HepG2 (cell line): ENCODE data around the gene USP24. TPM values are rescaled to one million over a fixed set of nuclear protein-coding genes. Genes with fewer than 3 reads are reported as not detected.

Experiments
- ATAC-seq: fragments of 200-7000 bp; cut with Tn5 transposase; 3 replicates; pipeline ENCODE4 v1.9.1; 2020; ENCODE audit warnings: mild to moderate bottlenecking, moderate library complexity
- BruUV-seq: library from RNA; stranded (reverse); fragments of 400-500 nt; replicated peaks from 2 replicates; lab custom pipeline; 2021; lab: Mats Ljungman, UMichigan
- CTCF ChIA-PET: fragments of 300-600 bp; formaldehyde crosslinking; extraction: SDS; loops from one replicate; lab custom pipeline; 2021; ENCODE audit warnings: low total read pairs, inconsistent platforms, low intra/inter-chr PET ratio; lab: Yijun Ruan, JAX
- POLR2A ChIA-PET: fragments of 350-600 bp; sonication (Branson Sonifier 250); formaldehyde crosslinking; loops from one replicate; lab custom pipeline; 2020; ENCODE audit warnings: antibody characterized with exemption, inconsistent platforms; lab: Yijun Ruan, JAX
- DNase-seq: peaks from one replicate; pipeline ENCODE4 v3.0.0-alpha.2; 2015; ENCODE audit warnings: low spot score
- FAIRE-seq: peaks from 3 replicates; lab custom pipeline; 2011; peaks lifted over from hg19 to GRCh38; lab: Jason Lieb, UNC
- H2AFZ ChIP-seq: one replicate; pipeline ENCODE4 v1.6.1; 2011; ENCODE audit warnings: low read length, inconsistent platforms
- H3K27ac ChIP-seq: fragments of 300-600 bp; 3 replicates; pipeline ENCODE4 v1.8.0; 2011; ENCODE audit warnings: mixed run types, mild to moderate bottlenecking, mixed read lengths, low read length, inconsistent platforms; ENCODE audit not compliant: insufficient read depth; ENCODE audit errors: extremely low read length
- H3K27me3 ChIP-seq, 2 experiments: fragments of 200-600 bp in 1 of 2; 2 replicates in 1 of 2; 3 replicates in 1 of 2; pipeline versions ENCODE4 v1.6.0 to v1.8.0; 2011; ENCODE audit warnings: low read length in 2 of 2, mild to moderate bottlenecking in 2 of 2, moderate library complexity in 2 of 2, inconsistent platforms in 1 of 2; ENCODE audit not compliant: insufficient read depth in 2 of 2, control insufficient read depth in 1 of 2
- H3K36me3 ChIP-seq, 2 experiments: fragments of 200-600 bp in 1 of 2; replicated peaks in 1 of 2; 2 replicates in 1 of 2; 3 replicates in 1 of 2; pipeline versions ENCODE4 v1.5.1 to v1.8.0; 2011; ENCODE audit warnings: low read length in 2 of 2, inconsistent platforms in 1 of 2; ENCODE audit not compliant: insufficient read depth in 2 of 2, control insufficient read depth in 1 of 2
- H3K4me1 ChIP-seq: 2 replicates; pipeline ENCODE4 v1.5.1; 2012; ENCODE audit warnings: low read length, inconsistent platforms; ENCODE audit not compliant: insufficient read depth
- H3K4me2 ChIP-seq: 2 replicates; pipeline ENCODE4 v1.6.0; 2011; ENCODE audit warnings: low read depth, low read length, inconsistent platforms
- H3K4me3 ChIP-seq, 3 experiments: fragments of 200-600 bp in 1 of 3; sonication (generic), shearing (Covaris generic) in 1 of 3; replicated peaks in 1 of 3; 2 replicates each; pipeline ENCODE4 v1.5.1; 2011 to 2016; ENCODE audit warnings: low read length in 3 of 3, inconsistent platforms in 2 of 3, low read depth in 2 of 3, mild to moderate bottlenecking in 2 of 3, control low read depth in 1 of 3, mixed read lengths in 1 of 3; ENCODE audit not compliant: insufficient read depth in 1 of 3
- H3K79me2 ChIP-seq: one replicate; pipeline ENCODE4 v1.6.1; 2011; ENCODE audit warnings: low read length, inconsistent platforms; ENCODE audit not compliant: insufficient read depth
- H3K9ac ChIP-seq: 2 replicates; pipeline ENCODE4 v1.6.0; 2011; ENCODE audit warnings: mild to moderate bottlenecking, low read depth, low read length, inconsistent platforms; ENCODE audit not compliant: insufficient read depth
- H3K9me3 ChIP-seq: 2 replicates; pipeline ENCODE4 v1.5.1; 2012; ENCODE audit warnings: mild to moderate bottlenecking, low read length
- H4K20me1 ChIP-seq: 2 replicates; pipeline ENCODE4 v1.6.0; 2011; ENCODE audit warnings: inconsistent platforms, mild to moderate bottlenecking, low read length, moderate library complexity; ENCODE audit not compliant: insufficient read depth
- CAMTA2 ChIP-seq: sonication (generic); formaldehyde crosslinking; IDR thresholded peaks from 2 replicates; pipeline ENCODE4 v1.4.0; 2020; ENCODE audit warnings: mild to moderate bottlenecking, missing genetic modification reagents, borderline replicate concordance
- CBX1 ChIP-seq: IDR thresholded peaks from one replicate; pipeline ENCODE4 v1.6.1; 2016; ENCODE audit warnings: antibody characterized with exemption, low read depth
- FOSL1 ChIP-seq: sonication (generic); formaldehyde crosslinking; IDR thresholded peaks from 2 replicates; pipeline ENCODE4 v1.9.0; 2021; ENCODE audit warnings: missing genetic modification reagents, borderline replicate concordance
- FOXA1 ChIP-seq, 2 experiments: fragments of 450-650 bp in 1 of 2; sonication (generic) in 1 of 2; formaldehyde crosslinking in 1 of 2; IDR thresholded peaks; 2 replicates each; pipeline versions ENCODE4 v1.4.0 to v1.6.1; 2016 to 2020; ENCODE audit warnings: missing genetic modification reagents in 1 of 2
- FOXO1 ChIP-seq: sonication (generic); formaldehyde crosslinking; IDR thresholded peaks from 2 replicates; pipeline ENCODE4 v1.4.0; 2020; ENCODE audit warnings: missing genetic modification reagents
- HOXA3 ChIP-seq: sonication (generic); formaldehyde crosslinking; IDR thresholded peaks from 2 replicates; pipeline ENCODE4 v1.5.0; 2020; ENCODE audit warnings: missing genetic modification reagents
- KLF15 ChIP-seq: sonication (generic); formaldehyde crosslinking; IDR thresholded peaks from 2 replicates; pipeline ENCODE4 v1.8.1; 2023; ENCODE audit warnings: borderline replicate concordance, mild to moderate bottlenecking, inconsistent platforms, missing genetic modification reagents, mixed read lengths
- MTA3 ChIP-seq: sonication (generic); formaldehyde crosslinking; IDR thresholded peaks from 2 replicates; pipeline ENCODE4 v1.4.0; 2020; ENCODE audit warnings: missing genetic modification reagents
- NFE2L2 ChIP-seq: fragments of 150-350 bp; IDR thresholded peaks from 2 replicates; pipeline ENCODE4 v1.6.1; 2014; ENCODE audit warnings: low read length
- RCOR2 ChIP-seq: IDR thresholded peaks from 2 replicates; pipeline ENCODE4 v1.6.1; 2016; ENCODE audit warnings: missing biosample characterization, missing genetic modification reagents
- TEAD2 ChIP-seq: sonication (generic); formaldehyde crosslinking; IDR thresholded peaks from 2 replicates; pipeline ENCODE4 v1.9.0; 2021; ENCODE audit warnings: missing genetic modification reagents
- ZNF224 ChIP-seq: sonication (generic); formaldehyde crosslinking; IDR thresholded peaks from 2 replicates; pipeline ENCODE4 v1.5.0; 2020; ENCODE audit warnings: mild to moderate bottlenecking, missing genetic modification reagents
- ZNF260 ChIP-seq: sonication (generic); formaldehyde crosslinking; IDR thresholded peaks from 2 replicates; pipeline ENCODE4 v1.4.0; 2020; ENCODE audit warnings: missing genetic modification reagents, low read depth, mild to moderate bottlenecking, borderline replicate concordance
- ZNF264 ChIP-seq: sonication (generic); formaldehyde crosslinking; IDR thresholded peaks from 2 replicates; pipeline ENCODE4 v1.4.0; 2020; ENCODE audit warnings: missing genetic modification reagents
- ZNF331 ChIP-seq: sonication (generic); formaldehyde crosslinking; IDR thresholded peaks from 2 replicates; pipeline ENCODE4 v1.4.0; 2020; ENCODE audit warnings: missing genetic modification reagents
- ZNF333 ChIP-seq: sonication (generic); formaldehyde crosslinking; IDR thresholded peaks from 2 replicates; pipeline ENCODE4 v1.4.0; 2020; ENCODE audit warnings: mild to moderate bottlenecking, missing genetic modification reagents, borderline replicate concordance
- ZNF557 ChIP-seq: sonication (generic); formaldehyde crosslinking; IDR thresholded peaks from 2 replicates; pipeline ENCODE4 v1.4.0; 2020; ENCODE audit warnings: missing genetic modification reagents
- ZNF567 ChIP-seq: sonication (generic); formaldehyde crosslinking; IDR thresholded peaks from 2 replicates; pipeline ENCODE4 v1.8.1; 2023; ENCODE audit warnings: mild to moderate bottlenecking, missing genetic modification reagents, borderline replicate concordance
- ZNF891 ChIP-seq: sonication (generic); formaldehyde crosslinking; IDR thresholded peaks from 2 replicates; pipeline ENCODE4 v1.5.0; 2020; ENCODE audit warnings: mild to moderate bottlenecking, missing genetic modification reagents
- WGBS: methylation state at CpG from one replicate; pipeline ENCODE4 v1.1.6; 2017; ENCODE audit warnings: low lambda C conversion rate; 5-methylcytosine and 5-hydroxymethylcytosine counted together
- in situ Hi-C: cut with HindIII; loops from 2 replicates; pipeline ENCODE4 v1.10.0; 2017; ENCODE audit warnings: low pct_unique_long_range_greater_than_20kb; ENCODE audit not compliant: extremely low pct_ligation_motif_present
- intact Hi-C: fragments of 100-400 bp; cut with micrococcal nuclease; formaldehyde crosslinking; loops from one replicate; pipeline ENCODE4 v1.10.0; 2022; ENCODE audit not compliant: unreplicated experiment
- polyA plus RNA-seq, 8 experiments: library from polyadenylated mRNA; depleted of rRNA in 3 of 8; stranded (reverse) in 7 of 8; unstranded in 1 of 8; fragments of >200 nt; fragmentation: Illumina TruSeq in 4 of 8; extraction: Trizol in 4 of 8; gene quantifications; 2 replicates each; pipeline versions ENCODE4 v1.2.1 to v1.2.3, GENCODE V29; 2011 to 2016; ENCODE audit warnings: low read depth in 4 of 8, missing spikeins in 1 of 8, mixed read lengths in 1 of 8; ENCODE audit not compliant: insufficient read depth in 1 of 8
- total RNA-seq, 5 experiments: library from RNA; depleted of rRNA; stranded (reverse); fragments of >200 nt; fragmentation: Illumina TruSeq; extraction: Trizol; gene quantifications; 2 replicates each; pipeline ENCODE4 v1.2.3, GENCODE V29; 2016; ENCODE audit warnings: low read depth in 1 of 5
- TF ChIP-seq, protein P1 (sequence below): sonication (generic); formaldehyde crosslinking; IDR thresholded peaks from 2 replicates; pipeline ENCODE4 v1.5.0; 2020; ENCODE audit warnings: missing genetic modification reagents
- TF ChIP-seq, protein P2 (sequence below): conservative IDR thresholded peaks from 2 replicates; pipeline ENCODE4 v1.6.1; 2018; ENCODE audit warnings: missing genetic modification reagents

The USP24 gene
- total and polyA plus RNA-seq, 2 of the 13 experiments (the other 11 are each of a cell fraction or from before 2014, with no cell fraction given), result 18.8 to 47.6 TPM

DNA sequence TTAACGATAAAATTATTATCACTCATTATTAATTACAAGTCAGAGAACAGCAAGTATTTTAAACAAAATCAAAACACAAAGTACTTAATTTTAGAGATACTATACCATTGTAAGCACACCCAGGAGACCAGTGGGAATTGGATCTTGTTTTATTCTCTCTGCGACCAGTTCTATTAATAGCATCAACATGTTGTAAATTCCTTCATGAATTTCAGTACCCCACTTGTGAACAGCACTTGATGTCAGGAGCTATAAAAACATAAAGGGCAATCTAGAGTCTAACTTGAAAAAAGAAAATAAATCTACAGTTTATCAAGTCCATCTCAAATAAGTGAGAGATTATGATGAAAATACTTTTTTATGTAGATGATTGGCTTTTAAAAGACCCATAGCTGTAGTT, 42.9 kb downstream of the USP24 start:
- H2AFZ ChIP-seq, result no peak overlapping the region
- WGBS, result 97% methylated on average over 2 of the region's 2 CpGs
- no peak overlapping the region for H3K4me3 ChIP-seq
- in situ Hi-C loops (no loop called here), intact Hi-C loops (no loop called here)
- H3K9me3 ChIP-seq, result no peaks in the 10 kb centered on the region
- ATAC-seq (no peak), DNase-seq (no peak), FAIRE-seq (no peak)
- H3K4me1 ChIP-seq, result no peaks in the 10 kb centered on the region
- H3K36me3 ChIP-seq, result peaks cover 14 to 52% of the 10 kb centered on the region in 2 experiments
- no peaks in the 10 kb centered on the region for H4K20me1 ChIP-seq
- TF ChIP-seq, protein P1, sequence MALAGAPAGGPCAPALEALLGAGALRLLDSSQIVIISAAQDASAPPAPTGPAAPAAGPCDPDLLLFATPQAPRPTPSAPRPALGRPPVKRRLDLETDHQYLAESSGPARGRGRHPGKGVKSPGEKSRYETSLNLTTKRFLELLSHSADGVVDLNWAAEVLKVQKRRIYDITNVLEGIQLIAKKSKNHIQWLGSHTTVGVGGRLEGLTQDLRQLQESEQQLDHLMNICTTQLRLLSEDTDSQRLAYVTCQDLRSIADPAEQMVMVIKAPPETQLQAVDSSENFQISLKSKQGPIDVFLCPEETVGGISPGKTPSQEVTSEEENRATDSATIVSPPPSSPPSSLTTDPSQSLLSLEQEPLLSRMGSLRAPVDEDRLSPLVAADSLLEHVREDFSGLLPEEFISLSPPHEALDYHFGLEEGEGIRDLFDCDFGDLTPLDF (CRISPR knock-in tag), result no peak
- TF ChIP-seq HOXA3 (CRISPR knock-in tag), result no peak
- no peak for TF ChIP-seq NFE2L2
- no peak for TF ChIP-seq CBX1
- no peak for TF ChIP-seq FOXO1 (CRISPR knock-in tag)
- TF ChIP-seq RCOR2 (CRISPR knock-in tag), result no peak
- no peak overlapping the region for H3K9ac ChIP-seq
- no peak overlapping the region for H3K4me2 ChIP-seq
- H3K79me2 ChIP-seq, result no peaks in the 10 kb centered on the region
- BruUV-seq, result no TSS peak
- CTCF ChIA-PET, result no interaction called here
- POLR2A ChIA-PET, result no interaction called here
- H3K27me3 ChIP-seq, result no peaks in the 10 kb centered on the region
- H3K27ac ChIP-seq, result no peak overlapping the region

DNA sequence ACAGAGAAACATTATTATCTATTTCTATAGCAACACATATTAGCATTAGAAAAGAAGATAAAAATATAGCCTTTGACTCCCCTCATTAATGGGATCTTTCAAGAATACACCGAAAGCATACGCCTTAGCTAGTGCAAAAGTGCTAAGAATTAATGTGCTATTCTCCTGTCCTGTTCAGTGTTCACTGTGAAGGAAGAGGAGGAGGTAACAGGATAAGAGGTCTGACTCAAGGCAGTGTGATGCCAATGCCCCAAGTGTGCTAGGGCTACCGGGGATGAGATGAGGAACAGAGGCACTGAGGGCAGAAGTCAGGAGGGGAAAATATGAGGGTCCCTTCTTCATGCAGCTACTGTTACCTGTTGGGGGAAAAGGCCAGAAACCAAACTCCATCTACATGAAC, 43.5 kb downstream of the USP24 start:
- no peak overlapping the region for H3K9ac ChIP-seq
- POLR2A ChIA-PET, result no interaction called here
- in situ Hi-C loops (no loop called here), intact Hi-C loops (no loop called here)
- BruUV-seq, result no TSS peak
- H3K27ac ChIP-seq, result no peak overlapping the region
- H3K9me3 ChIP-seq, result no peaks in the 10 kb centered on the region
- H3K36me3 ChIP-seq, result peaks cover 13 to 51% of the 10 kb centered on the region in 2 experiments
- ATAC-seq (no peak), FAIRE-seq (no peak), DNase-seq (no peak)
- no peaks in the 10 kb centered on the region for H3K79me2 ChIP-seq
- CTCF ChIA-PET, result no interaction called here
- H3K4me3 ChIP-seq, result no peak overlapping the region
- H2AFZ ChIP-seq, result no peak overlapping the region
- no peaks in the 10 kb centered on the region for H4K20me1 ChIP-seq
- no peaks in the 10 kb centered on the region for H3K27me3 ChIP-seq
- 98% methylated on average over 3 of the region's 3 CpGs for WGBS
- no peaks in the 10 kb centered on the region for H3K4me1 ChIP-seq
- H3K4me2 ChIP-seq, result no peak overlapping the region
- TF ChIP-seq ZNF891 (no peak), CAMTA2 (no peak), ZNF224 (CRISPR knock-in tag) (no peak), ZNF260 (CRISPR knock-in tag) (no peak), FOXA1 (IDR thresholded peaks at IDR 0.05) (no peak), FOXA1 (CRISPR knock-in tag; IDR thresholded peaks at IDR 0.05) (no peak), ZNF557 (CRISPR knock-in tag) (no peak), ZNF333 (CRISPR knock-in tag) (no peak), KLF15 (CRISPR knock-in tag) (no peak), FOSL1 (CRISPR knock-in tag) (no peak), TEAD2 (CRISPR knock-in tag) (no peak), ZNF264 (CRISPR knock-in tag) (no peak), ZNF567 (CRISPR knock-in tag) (no peak), MTA3 (no peak), ZNF331 (no peak)
- TF ChIP-seq, protein P2, sequence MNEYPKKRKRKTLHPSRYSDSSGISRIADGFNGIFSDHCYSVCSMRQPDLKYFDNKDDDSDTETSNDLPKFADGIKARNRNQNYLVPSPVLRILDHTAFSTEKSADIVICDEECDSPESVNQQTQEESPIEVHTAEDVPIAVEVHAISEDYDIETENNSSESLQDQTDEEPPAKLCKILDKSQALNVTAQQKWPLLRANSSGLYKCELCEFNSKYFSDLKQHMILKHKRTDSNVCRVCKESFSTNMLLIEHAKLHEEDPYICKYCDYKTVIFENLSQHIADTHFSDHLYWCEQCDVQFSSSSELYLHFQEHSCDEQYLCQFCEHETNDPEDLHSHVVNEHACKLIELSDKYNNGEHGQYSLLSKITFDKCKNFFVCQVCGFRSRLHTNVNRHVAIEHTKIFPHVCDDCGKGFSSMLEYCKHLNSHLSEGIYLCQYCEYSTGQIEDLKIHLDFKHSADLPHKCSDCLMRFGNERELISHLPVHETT (CRISPR knock-in tag), result no peak
